ENCODE results near the gene TXNRD1.

Gene TXNRD1

GRCh38 chr12:104359216-104359615, 143.6 kb downstream of the TXNRD1 start:
- no peak for DNase-seq (ENCODE audit: insufficient read length, low spot score)
- no peak for FAIRE-seq

DNA sequence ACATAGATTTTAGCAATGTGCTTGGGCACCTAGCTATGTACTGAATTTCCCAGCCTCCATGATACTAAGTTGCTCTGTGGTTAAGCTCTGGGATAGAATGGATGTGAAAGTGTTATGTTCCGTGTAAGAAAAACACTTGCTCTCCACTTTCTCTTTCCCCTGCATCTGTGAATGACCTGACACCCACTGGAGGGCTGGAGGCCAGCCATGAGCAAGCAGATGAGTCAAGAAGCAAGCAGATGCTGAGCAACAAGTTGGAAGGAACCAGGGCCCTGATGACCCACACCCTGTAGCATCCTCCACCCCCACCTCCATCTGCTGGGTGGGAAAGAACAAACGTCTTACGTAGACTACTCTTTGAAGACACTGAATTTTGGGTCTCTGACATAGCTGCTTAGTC, 144.6 kb downstream of the TXNRD1 start:
- FAIRE-seq: no peak
- no peak for DNase-seq (ENCODE audit: insufficient read length, low spot score)

- peak; percentile 56 for DNase-seq (ENCODE audit: insufficient read length, low spot score)
- peak; percentile 31 for FAIRE-seq
Observed at GRCh38 chr12:104360983-104361707, 145.6 kb downstream of the TXNRD1 start.

GRCh38 chr12:104365921-104366410, 150.4 kb downstream of the TXNRD1 start:
- FAIRE-seq (no peak), DNase-seq (ENCODE audit: insufficient read length, low spot score) (no peak)

DNA sequence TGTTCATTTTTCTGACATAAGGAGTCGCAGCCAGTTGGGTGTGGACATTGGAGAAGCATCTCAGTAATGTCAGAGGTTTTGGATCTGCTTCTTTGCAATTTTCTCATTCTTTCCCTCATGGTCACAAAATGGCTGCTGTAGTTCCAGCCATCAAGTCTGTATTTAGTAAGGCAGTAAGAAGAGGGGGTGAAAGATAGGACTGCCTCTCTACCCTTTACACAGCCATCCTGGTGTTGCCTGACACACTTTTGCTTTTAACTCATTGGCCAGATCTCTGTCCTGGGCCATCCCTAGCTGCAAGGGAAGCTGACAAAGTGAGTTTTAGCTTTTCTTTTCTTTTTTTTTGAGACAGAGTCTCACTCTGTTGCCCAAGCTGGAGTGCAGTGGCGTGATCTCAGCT, 154.1 kb downstream of the TXNRD1 start:
- DNase-seq (ENCODE audit: insufficient read length, low spot score): no peak

DNA sequence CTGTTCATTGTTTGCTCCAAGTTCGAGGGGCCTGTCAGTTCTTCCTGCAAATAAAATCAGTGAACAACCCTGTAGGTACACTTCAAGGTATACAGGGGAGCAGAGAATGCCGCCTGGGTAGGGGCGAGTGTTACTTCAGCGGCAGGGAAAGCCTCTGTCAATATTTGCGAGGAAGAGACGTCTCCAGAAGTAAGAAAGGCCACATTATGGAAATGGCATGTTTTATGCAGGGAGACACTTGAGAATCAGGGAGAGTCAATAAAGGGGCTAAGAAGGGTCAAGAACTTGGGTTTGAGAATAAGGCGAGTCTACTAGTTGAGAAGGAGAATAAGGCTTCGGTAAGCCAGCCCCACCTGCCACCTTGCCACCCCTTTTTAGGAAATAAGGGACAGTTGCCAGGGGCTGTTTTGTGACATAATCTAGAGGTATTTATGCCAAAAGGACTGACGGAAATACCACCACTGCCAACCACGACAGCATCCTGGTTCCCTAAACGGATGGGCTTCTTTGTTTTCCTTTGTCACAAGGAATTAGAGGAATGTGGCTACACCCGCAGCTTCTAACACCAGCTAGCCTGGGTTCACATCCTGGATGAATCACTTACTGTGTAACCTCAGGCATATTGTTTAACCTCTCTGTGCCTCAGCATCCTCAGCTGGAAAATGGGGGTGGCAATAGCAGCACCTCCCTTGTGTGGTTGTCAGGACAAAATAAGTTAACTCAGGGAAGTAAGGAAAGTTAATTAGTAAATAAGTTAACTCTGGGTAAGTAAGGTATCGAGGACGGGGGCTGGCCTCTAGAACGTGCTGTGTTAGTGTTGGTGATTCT, 155.7 kb downstream of the TXNRD1 start:
- FAIRE-seq (peak; percentile 63), DNase-seq (ENCODE audit: insufficient read length, low spot score) (peak; percentile 62)

More for the DNA sequence above, 154.1 kb downstream of the TXNRD1 start:
- no peak for FAIRE-seq

- no peak for DNase-seq (ENCODE audit: insufficient read length, low spot score)
- FAIRE-seq: peak; percentile 40
Observed at GRCh38 chr12:104372061-104372720, 156.6 kb downstream of the TXNRD1 start.

- FAIRE-seq: no peak
Observed at GRCh38 chr12:104372721-104373335, 157.2 kb downstream of the TXNRD1 start.

DNA sequence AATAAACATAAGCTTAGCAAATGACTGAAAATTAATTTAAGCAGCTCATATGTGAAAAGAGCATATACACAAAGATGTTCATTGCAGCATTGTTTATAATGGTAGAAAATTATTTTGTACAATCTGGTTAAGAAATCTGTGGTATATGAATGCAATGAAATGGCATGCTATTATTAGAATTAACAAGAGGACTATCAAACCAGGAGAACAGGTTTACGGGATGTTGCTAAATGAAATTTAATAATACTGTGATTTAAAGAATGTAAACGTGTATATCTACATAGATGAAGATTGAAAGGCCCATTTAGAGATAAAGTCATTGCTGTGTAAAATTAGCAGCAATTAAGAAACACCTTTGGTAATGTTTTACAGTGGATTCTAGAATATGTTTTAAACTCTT, 158.5 kb downstream of the TXNRD1 start:
- FAIRE-seq: no peak
- no peak for DNase-seq (ENCODE audit: insufficient read length, low spot score)

More at GRCh38 chr12:104372721-104373335, 157.2 kb downstream of the TXNRD1 start:
- no peak for DNase-seq (ENCODE audit: insufficient read length, low spot score)

DNA sequence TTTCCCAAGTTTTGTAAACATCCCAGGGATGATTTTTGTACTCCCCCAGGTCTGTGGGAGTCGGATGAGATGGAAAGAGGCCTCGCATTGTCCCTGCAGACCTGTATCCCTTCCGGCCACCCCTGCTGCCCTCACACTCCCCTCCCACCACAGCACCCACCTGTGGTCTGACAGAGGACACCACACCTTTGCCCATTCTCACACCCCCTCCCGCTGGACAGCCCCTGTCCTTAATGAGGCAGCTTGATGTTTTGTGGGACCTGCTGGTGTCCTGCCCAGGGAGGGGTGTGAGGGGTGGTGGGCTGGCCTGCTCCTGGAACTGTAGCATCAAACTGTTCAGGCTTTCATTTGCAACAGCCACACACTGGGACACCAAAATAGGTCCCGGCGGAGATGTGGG, 159.2 kb downstream of the TXNRD1 start:
- no peak for FAIRE-seq
- no peak for DNase-seq (ENCODE audit: insufficient read length, low spot score)

GRCh38 chr12:104375775-104376174, 160.2 kb downstream of the TXNRD1 start:
- FAIRE-seq: no peak
- no peak for DNase-seq (ENCODE audit: insufficient read length, low spot score)

GRCh38 chr12:104376650-104377513, 161.3 kb downstream of the TXNRD1 start:
- FAIRE-seq (peak; percentile 13), DNase-seq (ENCODE audit: insufficient read length, low spot score) (no peak)

GRCh38 chr12:104377514-104377812, 161.9 kb downstream of the TXNRD1 start:
- FAIRE-seq (no peak), DNase-seq (ENCODE audit: insufficient read length, low spot score) (no peak)

GRCh38 chr12:104378427-104378826, 162.8 kb downstream of the TXNRD1 start:
- DNase-seq (ENCODE audit: insufficient read length, low spot score): no peak
- FAIRE-seq: no peak

GRCh38 chr12:104381341-104381730, 165.8 kb downstream of the TXNRD1 start:
- DNase-seq (ENCODE audit: insufficient read length, low spot score) (no peak), FAIRE-seq (no peak)

- FAIRE-seq: no peak
- peak; percentile 78 for DNase-seq (ENCODE audit: insufficient read length, low spot score)
Observed at GRCh38 chr12:104381731-104382480, 166.3 kb downstream of the TXNRD1 start.

DNA sequence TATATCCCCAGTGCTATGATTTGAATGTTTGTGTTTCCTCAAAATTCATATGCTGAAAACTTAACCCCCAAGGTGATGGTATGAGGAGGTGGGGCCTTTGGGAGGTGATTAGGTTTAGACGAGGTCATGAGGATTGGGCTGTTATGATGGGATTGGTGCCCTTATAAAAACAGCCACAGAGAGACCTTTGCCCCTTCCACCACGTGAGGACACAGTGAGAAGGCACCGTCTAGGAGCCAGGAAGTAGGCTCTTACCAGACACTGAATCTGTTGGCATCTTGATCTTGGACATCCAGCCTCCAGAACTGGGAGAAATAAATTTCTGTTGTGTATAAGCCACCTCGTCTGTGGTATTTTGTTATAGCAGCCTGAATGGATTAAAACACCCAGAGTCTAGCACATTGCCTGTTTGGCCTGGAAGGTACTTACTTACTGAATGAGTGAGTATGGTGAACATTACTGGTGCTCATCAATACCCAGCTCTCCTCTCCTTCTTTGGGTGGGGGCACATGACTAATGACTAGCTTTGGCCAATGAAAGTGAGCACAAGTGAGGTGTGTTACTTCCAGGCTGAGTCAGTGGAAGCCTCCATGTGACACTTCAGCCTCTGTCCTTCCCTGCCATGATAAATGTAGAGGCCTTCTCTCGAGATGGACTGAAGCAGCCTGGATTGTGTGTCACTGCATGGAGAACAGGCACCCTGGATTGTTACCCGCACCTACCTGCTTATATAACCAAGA, 168.7 kb downstream of the TXNRD1 start:
- FAIRE-seq (no peak), DNase-seq (ENCODE audit: insufficient read length, low spot score) (no peak)

DNA sequence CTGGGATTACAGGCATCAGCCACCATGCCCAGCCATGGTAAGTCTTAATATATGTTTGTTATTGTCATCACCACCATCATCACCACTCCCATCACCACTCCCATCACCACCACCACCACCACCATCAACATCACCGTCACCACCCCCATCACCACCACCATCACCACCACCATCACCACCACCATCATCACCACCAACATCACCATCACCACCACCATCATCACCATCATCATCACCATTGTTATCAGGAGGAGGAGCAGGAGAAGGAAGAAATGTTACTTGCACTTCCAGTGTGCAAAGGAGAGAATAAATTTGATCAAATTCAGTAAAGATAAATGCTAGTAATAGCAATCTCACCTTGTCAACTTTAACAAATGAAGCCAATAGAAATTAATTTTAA, 169.9 kb downstream of the TXNRD1 start:
- FAIRE-seq: peak; percentile 67
- no peak for DNase-seq (ENCODE audit: insufficient read length, low spot score)

- FAIRE-seq: no peak
- DNase-seq (ENCODE audit: insufficient read length, low spot score): no peak
Observed at GRCh38 chr12:104386461-104386860, 170.9 kb downstream of the TXNRD1 start.

Data from HTR-8/SVneo (cell line).